ENCODE results near the gene MMP10. TPM values are rescaled to one million over a fixed set of nuclear protein-coding genes. Genes with fewer than 3 reads are reported as not detected.
A peak's percentile ranks its signal among the peaks of the same experiment; 100 is the strongest.

MMP10 gene
- total RNA-seq, 1 experiment from 2014 or later, result not detected

DNA sequence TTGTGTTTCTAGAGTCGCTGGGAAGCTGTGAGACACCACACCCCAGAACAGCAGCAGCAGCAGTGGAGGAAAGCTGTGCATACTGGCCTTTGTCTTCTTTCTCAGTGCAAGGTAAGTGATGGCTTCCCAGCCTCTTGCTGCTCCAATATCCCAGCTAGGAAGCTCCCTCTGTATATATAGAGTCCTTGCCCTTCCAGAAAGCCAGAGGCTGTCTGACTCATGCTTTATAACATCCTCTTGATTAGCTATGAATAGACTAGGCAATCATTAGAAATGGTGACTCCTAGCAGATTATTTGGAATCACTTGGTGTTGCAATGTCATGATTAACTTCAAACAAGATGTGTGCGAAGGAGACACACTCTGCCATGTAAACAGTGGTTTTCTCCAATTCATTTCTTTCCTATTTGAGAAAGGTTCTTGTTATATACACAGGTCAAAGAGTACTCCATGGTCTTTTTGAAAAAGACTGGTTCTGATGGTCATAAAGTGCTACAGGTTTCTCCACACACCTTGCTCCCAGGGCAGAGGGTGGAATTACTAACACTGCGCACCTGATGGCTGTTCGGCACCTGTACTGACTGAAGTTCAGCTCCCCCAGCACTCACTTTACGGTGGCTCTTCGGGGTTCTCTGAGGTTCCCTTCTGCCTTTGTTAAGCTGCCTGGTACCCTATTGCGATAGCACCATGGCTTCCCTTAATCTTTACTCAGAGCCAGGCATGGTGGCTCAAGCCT lies 17.8 kb upstream of the MMP10 start, which contains the start of gene MMP1:
TSS of gene MMP1 (minus strand) at position 149 of the 735 bp plus-strand sequence. CDS start at position 81, 68 bp downstream.
- no peak within 1 kb of the TSS for H3K27ac Mint-ChIP-seq
- no peaks in the 10 kb centered on the region for H3K36me3 Mint-ChIP-seq
- no peaks in the 10 kb centered on the region for H3K9me3 Mint-ChIP-seq
- ChIA-PET POLR2A (no interaction called here), CTCF (interaction anchor here (0.7 to 1.4 kb wide), 2 partner anchors 18 to 64 kb away, joined by 3 to 4 read pairs; partner anchors contain the start of gene MMP10)
- no peak within 1 kb of the TSS for H3K4me3 Mint-ChIP-seq
- H3K4me1 Mint-ChIP-seq, result peaks cover 2% of the 10 kb centered on the region; the same call in 1 of the 2 replicates
- ATAC-seq (no peak), DNase-seq (ENCODE audit: low spot score) (no peak)
- no peaks in the 10 kb centered on the region for H3K27me3 Mint-ChIP-seq (ENCODE audit: low read depth)
- no peak for TF ChIP-seq SP1 (CRISPR knock-in tag; conservative IDR thresholded peaks at IDR 0.05)
- TF ChIP-seq, protein P1, sequence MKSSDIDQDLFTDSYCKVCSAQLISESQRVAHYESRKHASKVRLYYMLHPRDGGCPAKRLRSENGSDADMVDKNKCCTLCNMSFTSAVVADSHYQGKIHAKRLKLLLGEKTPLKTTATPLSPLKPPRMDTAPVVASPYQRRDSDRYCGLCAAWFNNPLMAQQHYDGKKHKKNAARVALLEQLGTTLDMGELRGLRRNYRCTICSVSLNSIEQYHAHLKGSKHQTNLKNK (CRISPR knock-in tag; IDR thresholded peaks at IDR 0.05), result no peak

DNA sequence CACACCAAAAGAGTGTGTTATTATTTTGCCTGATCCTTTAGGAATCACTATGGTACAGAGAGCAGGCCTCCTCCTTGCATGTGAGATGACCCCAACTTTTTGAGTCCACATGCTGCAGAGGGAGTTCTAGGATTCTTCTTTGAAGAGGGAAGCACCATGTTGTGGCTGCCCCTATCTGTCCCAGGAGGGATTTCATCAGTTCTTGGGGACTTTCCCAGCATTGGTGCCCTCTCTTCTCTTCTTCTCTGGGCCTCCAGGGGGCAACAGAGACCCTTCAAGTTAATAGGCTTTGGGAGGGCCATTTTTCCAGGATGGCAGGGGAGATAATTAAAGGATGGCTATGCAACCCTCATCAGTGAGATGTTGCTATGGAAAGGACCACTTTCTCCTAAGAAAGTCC lies 14.0 kb upstream of the MMP10 start:
- Mint-ChIP-seq H3K4me3 (no peak overlapping the region), H3K27ac (0 out of 2 replicates have a peak overlapping the region, but pooled peaks have one; percentile 76), H3K36me3 (no peaks in the 10 kb centered on the region), H3K27me3 (ENCODE audit: low read depth) (no peaks in the 10 kb centered on the region), H3K9me3 (no peaks in the 10 kb centered on the region), H3K4me1 (peaks cover 2% of the 10 kb centered on the region; the same call in 1 of the 2 replicates)
- ATAC-seq, result peak; percentile 100
- ChIA-PET POLR2A (no interaction called here), CTCF (interaction anchor here (0.7 to 2.4 kb wide), 7 partner anchors 13 to 275 kb away, joined by 3 to 11 read pairs (median 4); partner anchors contain the start of gene MMP10)
- TF ChIP-seq, protein P2, sequence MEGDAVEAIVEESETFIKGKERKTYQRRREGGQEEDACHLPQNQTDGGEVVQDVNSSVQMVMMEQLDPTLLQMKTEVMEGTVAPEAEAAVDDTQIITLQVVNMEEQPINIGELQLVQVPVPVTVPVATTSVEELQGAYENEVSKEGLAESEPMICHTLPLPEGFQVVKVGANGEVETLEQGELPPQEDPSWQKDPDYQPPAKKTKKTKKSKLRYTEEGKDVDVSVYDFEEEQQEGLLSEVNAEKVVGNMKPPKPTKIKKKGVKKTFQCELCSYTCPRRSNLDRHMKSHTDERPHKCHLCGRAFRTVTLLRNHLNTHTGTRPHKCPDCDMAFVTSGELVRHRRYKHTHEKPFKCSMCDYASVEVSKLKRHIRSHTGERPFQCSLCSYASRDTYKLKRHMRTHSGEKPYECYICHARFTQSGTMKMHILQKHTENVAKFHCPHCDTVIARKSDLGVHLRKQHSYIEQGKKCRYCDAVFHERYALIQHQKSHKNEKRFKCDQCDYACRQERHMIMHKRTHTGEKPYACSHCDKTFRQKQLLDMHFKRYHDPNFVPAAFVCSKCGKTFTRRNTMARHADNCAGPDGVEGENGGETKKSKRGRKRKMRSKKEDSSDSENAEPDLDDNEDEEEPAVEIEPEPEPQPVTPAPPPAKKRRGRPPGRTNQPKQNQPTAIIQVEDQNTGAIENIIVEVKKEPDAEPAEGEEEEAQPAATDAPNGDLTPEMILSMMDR (IDR thresholded peaks at IDR 0.05), result peak; percentile 70
- TF ChIP-seq, protein P3, sequence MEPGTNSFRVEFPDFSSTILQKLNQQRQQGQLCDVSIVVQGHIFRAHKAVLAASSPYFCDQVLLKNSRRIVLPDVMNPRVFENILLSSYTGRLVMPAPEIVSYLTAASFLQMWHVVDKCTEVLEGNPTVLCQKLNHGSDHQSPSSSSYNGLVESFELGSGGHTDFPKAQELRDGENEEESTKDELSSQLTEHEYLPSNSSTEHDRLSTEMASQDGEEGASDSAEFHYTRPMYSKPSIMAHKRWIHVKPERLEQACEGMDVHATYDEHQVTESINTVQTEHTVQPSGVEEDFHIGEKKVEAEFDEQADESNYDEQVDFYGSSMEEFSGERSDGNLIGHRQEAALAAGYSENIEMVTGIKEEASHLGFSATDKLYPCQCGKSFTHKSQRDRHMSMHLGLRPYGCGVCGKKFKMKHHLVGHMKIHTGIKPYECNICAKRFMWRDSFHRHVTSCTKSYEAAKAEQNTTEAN (CRISPR knock-in tag; IDR thresholded peaks at IDR 0.05), result no peak
- TF ChIP-seq ZBTB21 (CRISPR knock-in tag; IDR thresholded peaks at IDR 0.05; ENCODE audit: borderline replicate concordance) (no peak), CREB1 (CRISPR knock-in tag; IDR thresholded peaks at IDR 0.05) (no peak)
- TF ChIP-seq, protein P4, sequence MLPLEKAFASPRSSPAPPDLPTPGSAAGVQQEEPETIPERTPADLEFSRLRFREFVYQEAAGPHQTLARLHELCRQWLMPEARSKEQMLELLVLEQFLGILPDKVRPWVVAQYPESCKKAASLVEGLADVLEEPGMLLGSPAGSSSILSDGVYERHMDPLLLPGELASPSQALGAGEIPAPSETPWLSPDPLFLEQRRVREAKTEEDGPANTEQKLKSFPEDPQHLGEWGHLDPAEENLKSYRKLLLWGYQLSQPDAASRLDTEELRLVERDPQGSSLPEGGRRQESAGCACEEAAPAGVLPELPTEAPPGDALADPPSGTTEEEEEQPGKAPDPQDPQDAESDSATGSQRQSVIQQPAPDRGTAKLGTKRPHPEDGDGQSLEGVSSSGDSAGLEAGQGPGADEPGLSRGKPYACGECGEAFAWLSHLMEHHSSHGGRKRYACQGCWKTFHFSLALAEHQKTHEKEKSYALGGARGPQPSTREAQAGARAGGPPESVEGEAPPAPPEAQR (CRISPR knock-in tag; IDR thresholded peaks at IDR 0.05), result 0 out of 2 replicates have a peak, but pooled peaks have one; percentile 21
- DNase-seq (ENCODE audit: low spot score), result peak; percentile 59

DNA sequence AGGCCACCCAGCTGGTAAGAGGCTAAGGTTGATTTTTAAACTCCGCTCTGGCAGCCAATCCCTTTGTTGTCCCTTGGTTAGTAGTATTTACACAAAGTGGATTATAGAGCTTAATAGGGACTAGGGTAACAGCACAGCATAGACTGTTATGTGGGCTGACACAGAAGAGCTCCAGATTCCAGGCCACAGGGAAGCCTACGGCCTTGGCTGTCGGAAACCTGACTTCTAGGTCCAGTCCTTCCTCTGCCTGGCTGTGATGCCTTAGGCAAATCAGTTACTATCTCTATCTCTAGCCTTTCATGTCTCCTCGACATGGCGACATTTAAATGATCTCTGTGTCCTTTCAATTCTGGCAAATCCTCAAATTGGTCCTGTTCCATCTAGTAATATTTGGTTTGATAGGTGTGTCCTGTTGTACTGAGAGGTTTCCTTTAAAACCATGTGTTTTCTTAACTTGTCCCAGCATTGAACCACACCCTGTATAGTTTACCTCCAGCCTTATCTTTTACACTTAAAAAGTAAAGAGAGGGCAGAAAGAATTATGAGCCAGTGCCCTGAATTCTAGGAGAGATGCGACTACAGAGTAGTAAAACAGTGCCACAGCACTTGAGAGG lies 13.4 kb upstream of the MMP10 start:
- ATAC-seq (no peak), DNase-seq (ENCODE audit: low spot score) (no peak)
- no peaks in the 10 kb centered on the region for H3K9me3 Mint-ChIP-seq
- TF ChIP-seq OVOL2 (CRISPR knock-in tag; IDR thresholded peaks at IDR 0.05; ENCODE audit: borderline replicate concordance) (no peak), RELA (CRISPR knock-in tag; IDR thresholded peaks at IDR 0.05; ENCODE audit: borderline replicate concordance) (no peak), KAT7 (CRISPR knock-in tag; IDR thresholded peaks at IDR 0.05; ENCODE audit: borderline replicate concordance) (no peak)
- TF ChIP-seq, protein P5, sequence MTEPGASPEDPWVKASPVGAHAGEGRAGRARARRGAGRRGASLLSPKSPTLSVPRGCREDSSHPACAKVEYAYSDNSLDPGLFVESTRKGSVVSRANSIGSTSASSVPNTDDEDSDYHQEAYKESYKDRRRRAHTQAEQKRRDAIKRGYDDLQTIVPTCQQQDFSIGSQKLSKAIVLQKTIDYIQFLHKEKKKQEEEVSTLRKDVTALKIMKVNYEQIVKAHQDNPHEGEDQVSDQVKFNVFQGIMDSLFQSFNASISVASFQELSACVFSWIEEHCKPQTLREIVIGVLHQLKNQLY (CRISPR knock-in tag; IDR thresholded peaks at IDR 0.05), result no peak
- TF ChIP-seq, protein P6, sequence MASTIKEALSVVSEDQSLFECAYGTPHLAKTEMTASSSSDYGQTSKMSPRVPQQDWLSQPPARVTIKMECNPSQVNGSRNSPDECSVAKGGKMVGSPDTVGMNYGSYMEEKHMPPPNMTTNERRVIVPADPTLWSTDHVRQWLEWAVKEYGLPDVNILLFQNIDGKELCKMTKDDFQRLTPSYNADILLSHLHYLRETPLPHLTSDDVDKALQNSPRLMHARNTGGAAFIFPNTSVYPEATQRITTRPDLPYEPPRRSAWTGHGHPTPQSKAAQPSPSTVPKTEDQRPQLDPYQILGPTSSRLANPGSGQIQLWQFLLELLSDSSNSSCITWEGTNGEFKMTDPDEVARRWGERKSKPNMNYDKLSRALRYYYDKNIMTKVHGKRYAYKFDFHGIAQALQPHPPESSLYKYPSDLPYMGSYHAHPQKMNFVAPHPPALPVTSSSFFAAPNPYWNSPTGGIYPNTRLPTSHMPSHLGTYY (CRISPR knock-in tag; IDR thresholded peaks at IDR 0.05), result no peak
- POLR2A ChIA-PET, result no interaction called here
- no peak overlapping the region for H3K4me3 Mint-ChIP-seq
- no peaks in the 10 kb centered on the region for H3K36me3 Mint-ChIP-seq
- H3K27me3 Mint-ChIP-seq (ENCODE audit: low read depth), result no peaks in the 10 kb centered on the region
- CTCF ChIA-PET, result interaction anchor here (1.4 to 2.1 kb wide), 3 partner anchors 13 to 148 kb away, joined by 4 to 8 read pairs (median 5); partner anchors contain the start of gene MMP10
- H3K27ac Mint-ChIP-seq, result no peak overlapping the region
- H3K4me1 Mint-ChIP-seq, result peaks cover 2% of the 10 kb centered on the region; the same call in 1 of the 2 replicates

All from WTC11 (cell line).